DMS 273 (cell line): ENCODE measurements around the gene WWC1.
A peak's percentile ranks its signal among the peaks of the same experiment; 100 is the strongest.

ENCODE experiments used
- DNase-seq: peaks from one replicate; lab custom pipeline; 2025; ENCODE audit not compliant: unreplicated experiment; lab: John Stamatoyannopoulos, UW

Gene WWC1

GRCh38 chr5:168360521-168361285, 69.3 kb downstream of the WWC1 start:
- no peak for DNase-seq

GRCh38 chr5:168362097-168362885, 70.8 kb downstream of the WWC1 start:
- no peak for DNase-seq

GRCh38 chr5:168364151-168364661, 72.8 kb downstream of the WWC1 start:
- DNase-seq = no peak

- DNase-seq = no peak
Measured at GRCh38 chr5:168364750-168365550, 73.5 kb downstream of the WWC1 start.

- peak; percentile 20 for DNase-seq
Measured at GRCh38 chr5:168365581-168366081, 74.2 kb downstream of the WWC1 start.

- DNase-seq = no peak
Measured at GRCh38 chr5:168366116-168366515, 74.7 kb downstream of the WWC1 start.

GRCh38 chr5:168368854-168369253, 77.4 kb downstream of the WWC1 start:
- DNase-seq = no peak

GRCh38 chr5:168370831-168371230, 79.4 kb downstream of the WWC1 start:
- DNase-seq = no peak

- no peak for DNase-seq
Measured at GRCh38 chr5:168372356-168372946, 81.0 kb downstream of the WWC1 start.

- no peak for DNase-seq
Measured at GRCh38 chr5:168374532-168374931, 83.1 kb downstream of the WWC1 start.

GRCh38 chr5:168375214-168375613, 83.8 kb downstream of the WWC1 start:
- no peak for DNase-seq

GRCh38 chr5:168377525-168377924, 86.1 kb downstream of the WWC1 start:
- peak; percentile 13 for DNase-seq

GRCh38 chr5:168378741-168379140, 87.3 kb downstream of the WWC1 start:
- no peak for DNase-seq

GRCh38 chr5:168382421-168382820, 91.0 kb downstream of the WWC1 start:
- peak; percentile 41 for DNase-seq

- peak; percentile 86 for DNase-seq
Measured at GRCh38 chr5:168390491-168390890, 99.0 kb downstream of the WWC1 start.

GRCh38 chr5:168393773-168394172, 102.3 kb downstream of the WWC1 start:
- DNase-seq = no peak

GRCh38 chr5:168400429-168401220, 109.2 kb downstream of the WWC1 start:
- DNase-seq = no peak

GRCh38 chr5:168401226-168401625, 109.8 kb downstream of the WWC1 start:
- DNase-seq = no peak

- DNase-seq = no peak
Measured at GRCh38 chr5:168401880-168402279, 110.4 kb downstream of the WWC1 start.

- DNase-seq = no peak
Measured at GRCh38 chr5:168404365-168404764, 112.9 kb downstream of the WWC1 start.
